AG04449 (cell line): ENCODE results near the gene RPS15.

Experiments used
- CTCF ChIA-PET: fragments of 350-600 bp; formaldehyde crosslinking; extraction: SDS; loops from one replicate; lab custom pipeline; 2021; ENCODE audit warnings: antibody characterized with exemption; lab: Yijun Ruan, JAX
- POLR2A ChIA-PET: fragments of 400-600, 350-600 bp; formaldehyde crosslinking; extraction: SDS; loops from one replicate; lab custom pipeline; 2020; ENCODE audit warnings: antibody characterized with exemption, inconsistent platforms; lab: Yijun Ruan, JAX
- DNase-seq: peaks from one replicate; pipeline ENCODE4 v3.0.0-alpha.2; 2010; ENCODE audit warnings: low read depth, low spot score
- H3K4me3 ChIP-seq: 2 replicates; pipeline ENCODE4 v1.5.1; 2011; ENCODE audit warnings: low read depth, mild to moderate bottlenecking, control low read depth, low read length
- TF ChIP-seq, protein P1 (sequence below): IDR thresholded peaks from one replicate; pipeline ENCODE4 v1.5.1; 2011; ENCODE audit warnings: mild to moderate bottlenecking, moderate library complexity, low read length, control low read depth, inconsistent platforms; ENCODE audit not compliant: insufficient read depth; ENCODE audit errors: missing control alignments

The RPS15 gene

GRCh38 chr19:1453525-1454364, 15.5 kb downstream of the RPS15 start:
- no peak overlapping the region for H3K4me3 ChIP-seq
- CTCF ChIA-PET, result interaction anchor here (0.9 to 3.8 kb wide), 3 partner anchors 10 to 16 kb away, joined by 5 to 25 read pairs (median 14); no protein-coding TSS in a partner anchor
- POLR2A ChIA-PET, result interaction anchor here (1.2 kb wide), 1 partner anchor 13 kb away, joined by 3 read pairs; no protein-coding TSS in a partner anchor
- no peak for DNase-seq
- TF ChIP-seq, protein P1, sequence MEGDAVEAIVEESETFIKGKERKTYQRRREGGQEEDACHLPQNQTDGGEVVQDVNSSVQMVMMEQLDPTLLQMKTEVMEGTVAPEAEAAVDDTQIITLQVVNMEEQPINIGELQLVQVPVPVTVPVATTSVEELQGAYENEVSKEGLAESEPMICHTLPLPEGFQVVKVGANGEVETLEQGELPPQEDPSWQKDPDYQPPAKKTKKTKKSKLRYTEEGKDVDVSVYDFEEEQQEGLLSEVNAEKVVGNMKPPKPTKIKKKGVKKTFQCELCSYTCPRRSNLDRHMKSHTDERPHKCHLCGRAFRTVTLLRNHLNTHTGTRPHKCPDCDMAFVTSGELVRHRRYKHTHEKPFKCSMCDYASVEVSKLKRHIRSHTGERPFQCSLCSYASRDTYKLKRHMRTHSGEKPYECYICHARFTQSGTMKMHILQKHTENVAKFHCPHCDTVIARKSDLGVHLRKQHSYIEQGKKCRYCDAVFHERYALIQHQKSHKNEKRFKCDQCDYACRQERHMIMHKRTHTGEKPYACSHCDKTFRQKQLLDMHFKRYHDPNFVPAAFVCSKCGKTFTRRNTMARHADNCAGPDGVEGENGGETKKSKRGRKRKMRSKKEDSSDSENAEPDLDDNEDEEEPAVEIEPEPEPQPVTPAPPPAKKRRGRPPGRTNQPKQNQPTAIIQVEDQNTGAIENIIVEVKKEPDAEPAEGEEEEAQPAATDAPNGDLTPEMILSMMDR, result no peak

- POLR2A ChIA-PET, result interaction anchor here (0.8 to 0.9 kb wide), 2 partner anchors 11 to 17 kb away, joined by 3 read pairs; no protein-coding TSS in a partner anchor
- CTCF ChIA-PET, result interaction anchor here (3.7 to 3.8 kb wide), 2 partner anchors 11 kb away, joined by 14 to 25 read pairs; no protein-coding TSS in a partner anchor
- H3K4me3 ChIP-seq, result no peak overlapping the region
- TF ChIP-seq, protein P1, result no peak
- no peak for DNase-seq
These were observed 16.8 kb downstream of the RPS15 start for GRCh38 chr19:1455002-1455335.

DNA sequence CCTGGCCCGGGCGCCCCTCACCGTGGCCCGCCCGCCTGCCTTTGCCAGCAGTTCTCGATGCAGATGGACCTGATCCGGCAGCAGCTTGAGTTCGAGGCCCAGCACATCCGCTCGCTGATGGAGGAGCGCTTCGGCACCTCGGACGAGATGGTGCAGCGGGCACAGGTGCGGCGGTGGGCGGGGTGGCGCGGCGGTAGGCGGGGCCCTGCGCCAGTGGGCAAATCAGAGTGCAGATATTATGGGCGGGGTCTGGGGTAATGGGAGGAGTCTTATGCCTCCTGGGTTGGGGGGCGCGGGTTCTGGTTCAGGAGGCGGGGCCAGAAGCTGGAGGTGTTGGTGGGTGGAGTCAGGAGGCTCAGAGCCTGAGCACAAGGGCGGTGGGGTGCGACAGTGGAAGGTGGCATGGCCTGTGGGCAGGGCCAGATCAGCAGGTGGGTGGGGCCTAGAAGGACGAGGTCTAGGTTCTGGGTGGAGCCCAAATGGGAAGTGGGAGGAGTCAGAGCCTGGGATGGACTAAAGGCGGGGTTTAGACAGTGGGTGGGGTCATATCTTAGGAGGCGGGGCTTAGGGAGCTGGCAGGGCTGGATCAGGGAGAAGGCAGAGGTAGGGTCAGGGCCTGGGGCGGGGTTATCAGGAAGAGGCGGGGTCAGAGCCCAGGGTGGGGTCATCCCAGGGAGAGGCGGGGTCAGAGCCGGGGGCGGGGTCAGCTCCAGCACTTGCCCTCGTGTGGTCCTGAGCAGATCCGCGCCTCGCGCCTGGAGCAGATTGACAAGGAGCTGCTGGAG, 17.3 kb downstream of the RPS15 start:
- POLR2A ChIA-PET, result interaction anchor here (0.8 to 0.9 kb wide), 2 partner anchors 12 to 16 kb away, joined by 3 read pairs; no protein-coding TSS in a partner anchor
- TF ChIP-seq, protein P1, result no peak
- no peak for DNase-seq
- H3K4me3 ChIP-seq, result no peak overlapping the region
- CTCF ChIA-PET, result interaction anchor here (3.7 to 3.8 kb wide), 2 partner anchors 11 kb away, joined by 14 to 25 read pairs; no protein-coding TSS in a partner anchor

DNA sequence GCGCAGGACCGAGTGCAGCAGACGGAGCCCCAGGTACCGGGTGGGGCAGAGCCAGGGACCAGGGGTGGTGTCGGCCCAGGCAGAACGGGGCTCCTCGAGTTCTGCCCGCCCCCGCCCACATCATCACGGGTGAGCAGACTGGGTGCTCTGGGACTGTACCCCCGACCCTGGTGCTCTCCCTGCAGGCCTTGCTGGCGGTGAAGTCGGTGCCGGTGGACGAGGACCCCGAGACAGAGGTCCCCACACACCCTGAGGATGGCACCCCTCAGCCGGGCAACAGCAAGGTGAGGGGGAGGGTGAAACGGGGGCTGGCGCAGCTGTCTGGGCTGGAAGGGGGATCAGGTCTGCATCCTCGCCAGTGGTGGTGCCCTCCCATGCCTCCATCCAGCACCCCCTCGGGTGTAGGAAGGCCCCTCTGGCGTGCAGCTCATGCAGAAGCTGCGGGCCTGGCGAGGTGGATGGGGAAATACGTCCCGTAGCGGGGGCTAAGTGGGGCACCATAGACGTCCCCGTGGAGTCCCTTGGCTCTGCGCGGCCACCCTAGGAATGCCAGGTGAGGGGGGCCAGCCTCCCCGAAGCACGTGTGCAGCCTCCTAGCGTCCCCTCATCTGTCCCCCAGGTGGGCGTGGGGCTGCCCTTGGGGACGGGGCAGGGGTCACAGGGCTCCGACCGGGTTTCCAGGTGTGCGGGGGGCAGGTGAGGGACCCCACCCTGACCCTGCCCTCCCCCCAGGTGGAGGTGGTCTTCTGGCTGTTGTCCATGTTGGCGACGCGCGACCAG, 18.1 kb downstream of the RPS15 start:
- ChIA-PET CTCF (interaction anchor here (3.7 kb wide), 1 partner anchor 10 kb away, joined by 14 read pairs; no protein-coding TSS in a partner anchor), POLR2A (no interaction called here)
- TF ChIP-seq, protein P1, result no peak
- H3K4me3 ChIP-seq, result no peak overlapping the region
- DNase-seq, result no peak

GRCh38 chr19:1457031-1457739, 19.0 kb downstream of the RPS15 start:
- no peak overlapping the region for H3K4me3 ChIP-seq
- ChIA-PET POLR2A (no interaction called here), CTCF (interaction anchor here (1.0 to 1.4 kb wide), 2 partner anchors 10 to 12 kb away, joined by 4 to 5 read pairs; no protein-coding TSS in a partner anchor)
- no peak for DNase-seq
- TF ChIP-seq, protein P1, result no peak
